GM12878 (cell line): ENCODE results near the gene IL17A. TPM values are rescaled to one million over a fixed set of nuclear protein-coding genes. Genes with fewer than 3 reads are reported as not detected.
"Not testable (repeated sequence)": the region's sequence is repeated elsewhere in the genome, so short reads cannot be mapped to it uniquely, and the experiment has no call there.

Experiments
- ATAC-seq: fragments of 200-7000 bp; cut with Tn5 transposase; 3 replicates; pipeline ENCODE4 v1.9.1; 2020; ENCODE audit warnings: mild to moderate bottlenecking, moderate library complexity
- BruUV-seq: library from RNA; stranded (reverse); fragments of 400-500 nt; replicated peaks from 2 replicates; lab custom pipeline; 2021; lab: Mats Ljungman, UMichigan
- CTCF ChIA-PET: fragments of 300-600 bp; sonication (Branson Sonifier 250); formaldehyde crosslinking; extraction: SDS; loops from one replicate; lab custom pipeline; 2021; ENCODE audit warnings: inconsistent platforms; lab: Yijun Ruan, JAX
- POLR2A ChIA-PET: fragments of 350-600 bp; formaldehyde crosslinking; extraction: SDS; loops from one replicate; lab custom pipeline; 2021; ENCODE audit warnings: inconsistent platforms; lab: Charles Lee
- RAD21 ChIA-PET: fragments of 300-600 bp; sonication (Branson Sonifier 250); formaldehyde crosslinking; loops from one replicate; lab custom pipeline; 2023; ENCODE audit warnings: antibody characterized with exemption; ENCODE audit not compliant: unreplicated experiment; lab: Charles Lee
- SMC1A ChIA-PET: fragments of 300-600 bp; sonication (Branson Sonifier 250); formaldehyde crosslinking; loops from one replicate; lab custom pipeline; 2023; ENCODE audit not compliant: unreplicated experiment, uncharacterized antibody; lab: Charles Lee
- DNase-seq: peaks from one replicate; pipeline ENCODE4 v3.0.0-alpha.2; 2011; ENCODE audit warnings: low read depth, low spot score
- FAIRE-seq: peaks from 3 replicates; lab custom pipeline; 2011; peaks lifted over from hg19 to GRCh38; lab: Jason Lieb, UNC
- H2AFZ ChIP-seq: 2 replicates; pipeline ENCODE4 v1.6.0; 2011; ENCODE audit warnings: low read depth, low read length, control low read depth; ENCODE audit not compliant: control insufficient read depth
- H3K27ac ChIP-seq: 2 replicates; pipeline ENCODE4 v1.5.1; 2011; ENCODE audit warnings: control low read depth; ENCODE audit not compliant: control insufficient read depth, insufficient read depth
- H3K27me3 ChIP-seq, 2 experiments: replicated peaks in 1 of 2; 2 replicates each; pipeline versions ENCODE4 v1.6.0 to v1.6.1; 2011; ENCODE audit warnings: low read length in 1 of 2; ENCODE audit not compliant: control insufficient read depth in 2 of 2, insufficient read depth in 2 of 2
- H3K36me3 ChIP-seq, 2 experiments: 2 replicates each; pipeline ENCODE4 v1.5.1; 2011; ENCODE audit warnings: low read length in 1 of 2; ENCODE audit not compliant: control insufficient read depth in 2 of 2, insufficient read depth in 2 of 2
- H3K4me1 ChIP-seq: 2 replicates; pipeline ENCODE4 v1.6.1; 2011; ENCODE audit warnings: mild to moderate bottlenecking, low read length, moderate library complexity, mixed read lengths; ENCODE audit not compliant: control insufficient read depth, insufficient read depth
- H3K4me2 ChIP-seq: 2 replicates; pipeline ENCODE4 v1.6.0; 2011; ENCODE audit warnings: control low read depth; ENCODE audit not compliant: control insufficient read depth, insufficient read depth
- H3K4me3 ChIP-seq: fragments of 200-600 bp; sonication (generic); 2 replicates; pipeline ENCODE4 v1.5.1; 2016
- H3K79me2 ChIP-seq: 2 replicates; pipeline ENCODE4 v1.6.0; 2011; ENCODE audit warnings: low read length; ENCODE audit not compliant: control insufficient read depth, insufficient read depth
- H3K9ac ChIP-seq: 2 replicates; pipeline ENCODE4 v1.8.0; 2011; ENCODE audit warnings: low read length, control low read depth, mixed read lengths; ENCODE audit not compliant: control insufficient read depth, insufficient read depth
- H3K9me3 ChIP-seq: replicated peaks from 3 replicates; pipeline ENCODE4 v1.5.1; 2011; ENCODE audit warnings: mild to moderate bottlenecking, low read length; ENCODE audit not compliant: control insufficient read depth, insufficient read depth
- H4K20me1 ChIP-seq: 2 replicates; pipeline ENCODE4 v1.6.0; 2011; ENCODE audit not compliant: control insufficient read depth, insufficient read depth
- BHLHE40 ChIP-seq, 2 experiments: fragments of 450-650 bp in 1 of 2; IDR thresholded peaks; 2 replicates each; pipeline ENCODE4 v1.6.1; 2011 to 2017; ENCODE audit warnings: low read depth in 2 of 2, borderline replicate concordance in 1 of 2, improper control_type of control experiment in 1 of 2, low read length in 1 of 2, mild to moderate bottlenecking in 1 of 2
- CEBPB ChIP-seq, 2 experiments: fragments of 150-350 bp in 1 of 2; IDR thresholded peaks; 2 replicates each; pipeline ENCODE4 v1.6.1; 2012 to 2014; ENCODE audit warnings: low read depth in 2 of 2, low read length in 2 of 2, borderline replicate concordance in 1 of 2, inconsistent platforms in 1 of 2
- CHD1 ChIP-seq: IDR thresholded peaks from 2 replicates; pipeline ENCODE4 v1.6.1; 2012; ENCODE audit warnings: low read depth, low read length, improper control_type of control experiment
- CHD4 ChIP-seq: fragments of 200-600 bp; sonication (generic); IDR thresholded peaks from 2 replicates; pipeline ENCODE4 v1.6.1; 2016; ENCODE audit warnings: mild to moderate bottlenecking
- CREB1 ChIP-seq: IDR thresholded peaks from 2 replicates; pipeline ENCODE4 v1.6.1; 2012; ENCODE audit warnings: low read depth, mild to moderate bottlenecking, inconsistent platforms
- E4F1 ChIP-seq: fragments of 450-650 bp; IDR thresholded peaks from 2 replicates; pipeline ENCODE4 v1.6.1; 2018; ENCODE audit warnings: borderline replicate concordance, mild to moderate bottlenecking; ENCODE audit not compliant: partially characterized antibody
- HDAC2 ChIP-seq: fragments of 200-600 bp; sonication (generic); IDR thresholded peaks from 2 replicates; pipeline ENCODE4 v1.6.1; 2017
- RUNX3 ChIP-seq: IDR thresholded peaks from 2 replicates; pipeline ENCODE4 v1.6.1; 2012; ENCODE audit warnings: low read length, inconsistent platforms
- WGBS: methylation state at CpG from one replicate; pipeline ENCODE4 v1.1.6; 2016; ENCODE audit warnings: low lambda C conversion rate; ENCODE audit not compliant: insufficient replicate concordance, insufficient coverage; ENCODE audit errors: missing lambda C conversion rate; 5-methylcytosine and 5-hydroxymethylcytosine counted together
- in situ Hi-C: fragments of 300-500 bp; cut with MboI; formaldehyde crosslinking; loops from 9 replicates; pipeline ENCODE4 v1.14.3; 2018; ENCODE audit warnings: mixed read lengths
- intact Hi-C: fragments of 100-400 bp; cut with micrococcal nuclease; formaldehyde crosslinking; loops from one replicate; pipeline ENCODE4 v1.14.2; 2022; ENCODE audit not compliant: unreplicated experiment
- polyA plus RNA-seq, 11 experiments: library from polyadenylated mRNA; depleted of rRNA in 4 of 11; unstranded in 6 of 11; stranded (reverse) in 5 of 11; fragments of >200 nt; fragmentation: Nextera tagmentation in 4 of 11; fragmentation: Illumina TruSeq in 1 of 11; extraction: Ambion mirVana in 4 of 11; extraction: Trizol in 1 of 11; gene quantifications; 1 replicate in 1 of 11; 2 replicates in 10 of 11; pipeline versions ENCODE4 v1.2.1 to v1.2.3, GENCODE V29; 2011 to 2016; ENCODE audit warnings: inconsistent platforms in 2 of 11, missing spikeins in 2 of 11, low read depth in 1 of 11
- total RNA-seq, 4 experiments: library from RNA; depleted of rRNA in 3 of 4; stranded (reverse); fragments of >200 nt in 3 of 4; fragmentation: Illumina TruSeq in 1 of 4; extraction: Trizol in 1 of 4; gene quantifications; 2 replicates each; pipeline versions ENCODE4 v1.2.1 to v1.2.3, GENCODE V29; 2013 to 2021
- TF ChIP-seq, protein P1 (sequence below): IDR thresholded peaks from 2 replicates; pipeline ENCODE4 v1.6.1; 2012; ENCODE audit warnings: mild to moderate bottlenecking, low read depth, low read length
- TF ChIP-seq, protein P2 (sequence below): IDR thresholded peaks from 2 replicates; pipeline ENCODE4 v1.6.1; 2012; ENCODE audit warnings: low read length, inconsistent platforms

IL17A gene
- total and polyA plus RNA-seq, 10 of the 15 experiments (the other 5 are each of a cell fraction or from before 2014, with no cell fraction given): not detected

DNA sequence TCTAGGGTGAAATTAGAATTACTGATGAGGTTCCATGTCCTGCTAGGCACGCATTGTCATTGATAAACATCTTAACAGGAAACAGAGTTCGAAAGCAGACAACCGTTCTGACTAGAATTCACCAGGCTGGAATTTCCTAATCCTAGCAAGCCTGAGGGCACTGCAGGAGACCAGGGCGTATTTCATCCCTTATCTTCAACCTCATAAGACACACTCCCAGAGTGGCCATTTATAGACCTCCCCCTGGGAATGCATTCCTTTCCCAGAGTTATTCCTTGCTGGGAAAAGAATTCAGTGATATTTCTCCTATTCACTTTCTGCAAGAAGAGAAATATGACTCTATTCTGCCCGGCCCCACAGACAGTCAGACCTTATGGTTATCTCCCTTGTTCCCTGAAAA, 13.9 kb downstream of the IL17A start:
- FAIRE-seq, H3K9ac ChIP-seq, H2AFZ ChIP-seq, POLR2A ChIA-PET, ATAC-seq, H3K27ac ChIP-seq, H3K27me3 ChIP-seq, SMC1A ChIA-PET, in situ Hi-C loops, H3K4me2 ChIP-seq, H4K20me1 ChIP-seq, DNase-seq, H3K36me3 ChIP-seq, H3K4me3 ChIP-seq, CTCF ChIA-PET, RAD21 ChIA-PET, H3K4me1 ChIP-seq, BruUV-seq, intact Hi-C loops, H3K79me2 ChIP-seq: not testable (repeated sequence)
- WGBS: 36% methylated on average over 4 of the region's 5 CpGs
- H3K9me3 ChIP-seq: peaks cover 11% of the 10 kb centered on the region; the same call in 1 of the 3 replicates

DNA sequence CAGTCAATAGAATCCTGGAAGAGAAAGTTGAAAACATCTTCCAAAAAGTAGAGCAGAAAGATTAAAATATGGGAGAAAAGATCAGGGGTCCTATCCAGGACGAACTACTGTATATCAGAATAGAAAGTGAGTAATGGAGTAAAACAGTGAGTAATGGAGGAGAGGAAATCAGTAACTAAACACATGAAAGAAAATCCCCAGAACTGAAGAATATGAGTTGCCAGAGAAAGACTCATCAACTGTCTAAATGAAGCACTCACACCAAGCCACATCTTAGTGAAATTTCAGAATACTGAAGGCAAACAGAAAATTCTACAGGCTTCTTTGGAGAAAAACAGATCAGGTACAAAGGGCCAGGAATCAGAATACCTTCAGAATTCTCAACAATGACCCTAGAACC, 14.9 kb downstream of the IL17A start:
- Histone ChIP-seq H3K4me1 (no peaks in the 10 kb centered on the region), H3K36me3 (no peaks in the 10 kb centered on the region), H3K79me2 (no peaks in the 10 kb centered on the region), H3K27me3 (no peaks in the 10 kb centered on the region), H3K4me3 (no peak overlapping the region), H3K4me2 (no peak overlapping the region), H4K20me1 (no peaks in the 10 kb centered on the region), H3K27ac (no peak overlapping the region), H3K9ac (no peak overlapping the region), H2AFZ (no peak overlapping the region), H3K9me3 (peaks cover 11% of the 10 kb centered on the region; the same call in 1 of the 3 replicates)
- WGBS: no CpG with 5 or more reads among the region's 1 CpG
- POLR2A ChIA-PET: no interaction called here
- TF ChIP-seq HDAC2 (no peak), E4F1 (no peak), CHD1 (no peak), RUNX3 (no peak), CEBPB (IDR thresholded peaks at IDR 0.05; ENCODE audit: borderline replicate concordance in 1 of 2, low read depth in 2 of 2, low read length in 2 of 2) (no peak), BHLHE40 (IDR thresholded peaks at IDR 0.05; ENCODE audit: borderline replicate concordance in 1 of 2, low read depth in 2 of 2, low read length in 1 of 2) (no peak), CREB1 (no peak), CHD4 (no peak)
- TF ChIP-seq, protein P1, sequence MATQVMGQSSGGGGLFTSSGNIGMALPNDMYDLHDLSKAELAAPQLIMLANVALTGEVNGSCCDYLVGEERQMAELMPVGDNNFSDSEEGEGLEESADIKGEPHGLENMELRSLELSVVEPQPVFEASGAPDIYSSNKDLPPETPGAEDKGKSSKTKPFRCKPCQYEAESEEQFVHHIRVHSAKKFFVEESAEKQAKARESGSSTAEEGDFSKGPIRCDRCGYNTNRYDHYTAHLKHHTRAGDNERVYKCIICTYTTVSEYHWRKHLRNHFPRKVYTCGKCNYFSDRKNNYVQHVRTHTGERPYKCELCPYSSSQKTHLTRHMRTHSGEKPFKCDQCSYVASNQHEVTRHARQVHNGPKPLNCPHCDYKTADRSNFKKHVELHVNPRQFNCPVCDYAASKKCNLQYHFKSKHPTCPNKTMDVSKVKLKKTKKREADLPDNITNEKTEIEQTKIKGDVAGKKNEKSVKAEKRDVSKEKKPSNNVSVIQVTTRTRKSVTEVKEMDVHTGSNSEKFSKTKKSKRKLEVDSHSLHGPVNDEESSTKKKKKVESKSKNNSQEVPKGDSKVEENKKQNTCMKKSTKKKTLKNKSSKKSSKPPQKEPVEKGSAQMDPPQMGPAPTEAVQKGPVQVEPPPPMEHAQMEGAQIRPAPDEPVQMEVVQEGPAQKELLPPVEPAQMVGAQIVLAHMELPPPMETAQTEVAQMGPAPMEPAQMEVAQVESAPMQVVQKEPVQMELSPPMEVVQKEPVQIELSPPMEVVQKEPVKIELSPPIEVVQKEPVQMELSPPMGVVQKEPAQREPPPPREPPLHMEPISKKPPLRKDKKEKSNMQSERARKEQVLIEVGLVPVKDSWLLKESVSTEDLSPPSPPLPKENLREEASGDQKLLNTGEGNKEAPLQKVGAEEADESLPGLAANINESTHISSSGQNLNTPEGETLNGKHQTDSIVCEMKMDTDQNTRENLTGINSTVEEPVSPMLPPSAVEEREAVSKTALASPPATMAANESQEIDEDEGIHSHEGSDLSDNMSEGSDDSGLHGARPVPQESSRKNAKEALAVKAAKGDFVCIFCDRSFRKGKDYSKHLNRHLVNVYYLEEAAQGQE: no peak
- TF ChIP-seq, protein P2, sequence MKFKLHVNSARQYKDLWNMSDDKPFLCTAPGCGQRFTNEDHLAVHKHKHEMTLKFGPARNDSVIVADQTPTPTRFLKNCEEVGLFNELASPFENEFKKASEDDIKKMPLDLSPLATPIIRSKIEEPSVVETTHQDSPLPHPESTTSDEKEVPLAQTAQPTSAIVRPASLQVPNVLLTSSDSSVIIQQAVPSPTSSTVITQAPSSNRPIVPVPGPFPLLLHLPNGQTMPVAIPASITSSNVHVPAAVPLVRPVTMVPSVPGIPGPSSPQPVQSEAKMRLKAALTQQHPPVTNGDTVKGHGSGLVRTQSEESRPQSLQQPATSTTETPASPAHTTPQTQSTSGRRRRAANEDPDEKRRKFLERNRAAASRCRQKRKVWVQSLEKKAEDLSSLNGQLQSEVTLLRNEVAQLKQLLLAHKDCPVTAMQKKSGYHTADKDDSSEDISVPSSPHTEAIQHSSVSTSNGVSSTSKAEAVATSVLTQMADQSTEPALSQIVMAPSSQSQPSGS: no peak
- in situ Hi-C loops (no loop called here), intact Hi-C loops (no loop called here)
- RAD21 ChIA-PET: no interaction called here
- no peak for DNase-seq
- BruUV-seq: no TSS peak
- no peak for FAIRE-seq
- CTCF ChIA-PET: no interaction called here
- SMC1A ChIA-PET: no interaction called here
- no peak for ATAC-seq
